H1 (cell line): ENCODE measurements around the gene KCP. TPM values are rescaled to one million over a fixed set of nuclear protein-coding genes. Genes with fewer than 3 reads are reported as not detected.

ENCODE experiments used
- NRF1 ChIP-seq: IDR thresholded peaks from 2 replicates; pipeline ENCODE4 v1.6.1; 2011; ENCODE audit warnings: mild to moderate bottlenecking, low read depth, low read length, improper control_type of control experiment
- SIX5 ChIP-seq: IDR thresholded peaks from 2 replicates; pipeline ENCODE4 v1.6.1; 2011; ENCODE audit warnings: mild to moderate bottlenecking, low read depth, low read length
- polyA plus RNA-seq, 7 experiments: library from polyadenylated mRNA; depleted of rRNA in 3 of 7; stranded (reverse) in 5 of 7; unstranded in 2 of 7; fragments of >200 nt in 5 of 7; fragments of 200-250 nt in 2 of 7; gene quantifications; 1 replicate in 5 of 7; 2 replicates in 1 of 7; 4 replicates in 1 of 7; pipeline versions ENCODE4 v1.2.1 to v1.2.3, GENCODE V29; 2011 to 2013; ENCODE audit warnings: missing spikeins in 2 of 7, mixed read lengths in 2 of 7
- total RNA-seq: library from RNA; stranded (reverse); fragmentation: NEBNext Ultra II Directional; extraction: Animal tissue kit (Norgen Biotek cat#: 25700); gene quantifications from 2 replicates; pipeline ENCODE4 v1.2.1, GENCODE V29; 2021

The KCP gene
- total and polyA plus RNA-seq, 2 of the 8 experiments (the other 6 are each of a cell fraction or from before 2014, with no cell fraction given), result 1.3 to 2.0 TPM

DNA sequence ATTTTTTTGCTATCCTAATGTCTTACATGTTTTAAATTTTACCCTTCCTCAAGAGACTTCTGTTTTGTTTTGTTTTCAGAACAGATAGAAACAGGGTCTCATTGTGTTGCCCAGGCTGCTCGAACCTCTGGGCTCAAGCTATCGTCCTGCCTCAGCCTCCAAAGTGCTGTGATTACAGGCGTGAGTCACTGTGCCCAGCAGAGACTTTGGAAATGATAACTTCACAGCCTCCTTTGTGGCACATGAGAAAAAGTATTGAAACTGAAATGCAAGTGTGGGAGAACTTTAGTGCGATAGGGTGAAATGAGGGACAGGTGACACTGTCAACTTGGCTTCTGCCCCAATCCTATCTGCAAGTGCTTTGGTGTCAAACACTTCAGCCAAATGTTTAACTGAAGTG, 48.8 kb upstream of the KCP start (continued):
- TF ChIP-seq NRF1, result no peak
- TF ChIP-seq SIX5, result no peak
- TF ChIP-seq, all 59 proteins: peak for 0
